ENCODE measurements around the gene ATP6V0A4. TPM values are rescaled to one million over a fixed set of nuclear protein-coding genes. Genes with fewer than 3 reads are reported as not detected.

ATP6V0A4 gene
- polyA plus RNA-seq, 2 donors, result 1.3 to 4.4 TPM

DNA sequence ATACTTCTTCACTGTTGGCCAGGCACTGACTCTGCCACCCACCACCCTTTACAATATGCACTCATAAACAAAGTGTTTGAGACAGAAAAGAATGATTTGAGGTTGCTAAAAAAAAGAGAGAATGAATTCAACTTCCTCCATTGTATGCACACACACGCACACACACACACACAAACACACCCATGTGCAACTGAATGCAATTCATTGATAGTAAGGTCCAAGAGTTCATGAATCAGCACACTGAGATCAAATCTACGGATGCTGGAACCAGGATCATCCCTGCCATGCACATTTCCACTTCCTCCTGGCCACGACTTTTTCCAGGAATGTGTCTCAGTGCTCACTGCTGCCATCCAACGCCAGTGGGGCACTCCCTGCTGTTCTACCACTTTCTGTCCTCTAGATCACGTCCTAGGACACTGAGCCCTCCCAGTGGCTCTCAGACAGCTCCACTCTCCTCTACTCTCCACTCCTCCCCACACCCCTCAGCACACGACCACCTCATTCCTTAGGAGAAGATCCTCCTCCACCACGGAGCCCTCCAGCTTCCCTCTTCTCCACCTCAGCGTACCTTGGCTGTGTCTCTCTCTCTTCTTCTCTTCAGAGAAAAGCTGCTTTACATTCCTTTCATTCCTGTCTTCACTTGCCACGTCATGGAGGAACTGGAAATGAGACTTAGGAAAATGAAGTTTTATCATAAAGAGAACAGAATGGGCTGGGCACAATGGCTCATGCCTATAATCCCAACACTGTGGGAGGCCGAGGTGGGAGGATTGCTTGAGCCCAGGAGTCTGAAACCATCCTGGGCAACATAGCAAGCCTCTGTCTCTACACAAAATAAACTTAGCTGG, 12.2 kb downstream of the ATP6V0A4 start:
- no peaks in the 10 kb centered on the region for H3K4me1 ChIP-seq (ENCODE audit: control insufficient read depth in 2 of 2, insufficient read depth in 2 of 2, low read length in 1 of 2)
- H3K27ac ChIP-seq (ENCODE audit: low read depth in 2 of 2, low read length in 1 of 2), result no peak overlapping the region
- H3K27me3 ChIP-seq (ENCODE audit: control insufficient read depth in 1 of 2, insufficient read depth in 2 of 2, low read length in 2 of 2), result no peaks in the 10 kb centered on the region
- 51 to 52% methylated on average over 10 of the region's 10 CpGs for WGBS, 2 donors
- no peaks in the 10 kb centered on the region for H3K36me3 ChIP-seq (ENCODE audit: control insufficient read depth in 2 of 2, insufficient read depth in 2 of 2, low read length in 1 of 2)
- peaks cover 0 to 2% of the 10 kb centered on the region in 2 donors for H3K9me3 ChIP-seq (ENCODE audit: control insufficient read depth in 2 of 2, insufficient read depth in 1 of 2, low read depth in 1 of 2, low read length in 1 of 2)
- no peak overlapping the region for H3K4me3 ChIP-seq (ENCODE audit: low read depth in 1 of 2, low read length in 2 of 2)

DNA sequence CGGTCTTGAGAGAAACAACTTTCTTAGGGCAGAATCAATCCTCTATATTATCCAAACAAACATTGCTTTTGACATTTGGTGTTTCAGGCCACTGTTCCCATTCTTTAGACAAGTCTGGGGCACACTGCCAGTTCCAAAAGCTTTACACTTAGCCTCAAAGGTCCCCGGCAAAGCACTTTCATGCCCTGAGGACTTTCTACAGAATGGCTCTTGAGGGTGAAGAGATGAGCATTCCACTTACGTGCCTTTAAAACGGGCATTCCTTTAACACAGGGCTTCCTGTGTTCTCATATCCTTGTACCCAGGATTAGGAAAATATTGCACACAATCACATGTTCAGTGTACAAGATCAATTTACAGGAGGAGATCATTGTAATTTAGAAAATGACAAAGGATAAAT, 13.3 kb downstream of the ATP6V0A4 start:
- Histone ChIP-seq H3K27ac (ENCODE audit: low read depth in 2 of 2, low read length in 1 of 2) (no peak overlapping the region), H3K36me3 (ENCODE audit: control insufficient read depth in 2 of 2, insufficient read depth in 2 of 2, low read length in 1 of 2) (no peaks in the 10 kb centered on the region), H3K4me1 (ENCODE audit: control insufficient read depth in 2 of 2, insufficient read depth in 2 of 2, low read length in 1 of 2) (no peaks in the 10 kb centered on the region), H3K4me3 (ENCODE audit: low read depth in 1 of 2, low read length in 2 of 2) (no peak overlapping the region), H3K27me3 (ENCODE audit: control insufficient read depth in 1 of 2, insufficient read depth in 2 of 2, low read length in 2 of 2) (no peaks in the 10 kb centered on the region), H3K9me3 (ENCODE audit: control insufficient read depth in 2 of 2, insufficient read depth in 1 of 2, low read depth in 1 of 2, low read length in 1 of 2) (peaks cover 0 to 2% of the 10 kb centered on the region in 2 donors)
- 24 to 48% methylated on average over 4 of the region's 4 CpGs for WGBS, 2 donors

DNA sequence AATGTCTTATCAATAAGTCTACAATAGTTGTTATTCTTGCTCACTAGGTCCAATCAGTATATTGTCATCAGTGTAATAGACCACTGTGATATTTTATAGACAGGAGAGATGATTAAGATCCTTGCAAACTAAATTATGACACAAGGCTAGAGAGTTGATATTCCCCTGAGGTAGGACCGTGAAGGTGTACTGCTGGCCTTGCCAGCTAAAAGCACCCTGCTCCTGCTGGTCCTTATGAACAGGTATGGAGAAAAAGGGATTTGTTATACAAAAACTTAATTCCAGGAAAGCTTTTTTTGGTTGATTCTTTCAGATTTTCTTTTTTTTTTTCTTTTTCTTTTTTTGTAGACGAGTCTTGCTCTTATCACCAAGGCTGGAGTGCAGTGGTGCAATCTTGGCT, 17.0 kb downstream of the ATP6V0A4 start:
- Histone ChIP-seq H3K36me3 (ENCODE audit: control insufficient read depth in 2 of 2, insufficient read depth in 2 of 2, low read length in 1 of 2) (no peaks in the 10 kb centered on the region), H3K27me3 (ENCODE audit: control insufficient read depth in 1 of 2, insufficient read depth in 2 of 2, low read length in 2 of 2) (no peaks in the 10 kb centered on the region), H3K4me3 (ENCODE audit: low read depth in 1 of 2, low read length in 2 of 2) (no peak overlapping the region), H3K4me1 (ENCODE audit: control insufficient read depth in 2 of 2, insufficient read depth in 2 of 2, low read length in 1 of 2) (no peaks in the 10 kb centered on the region), H3K9me3 (ENCODE audit: control insufficient read depth in 2 of 2, insufficient read depth in 1 of 2, low read depth in 1 of 2, low read length in 1 of 2) (peaks cover 0 to 2% of the 10 kb centered on the region in 2 donors), H3K27ac (ENCODE audit: low read depth in 2 of 2, low read length in 1 of 2) (no peak overlapping the region)
- 88 to 92% methylated on average over 2 of the region's 2 CpGs for WGBS, 2 donors

DNA sequence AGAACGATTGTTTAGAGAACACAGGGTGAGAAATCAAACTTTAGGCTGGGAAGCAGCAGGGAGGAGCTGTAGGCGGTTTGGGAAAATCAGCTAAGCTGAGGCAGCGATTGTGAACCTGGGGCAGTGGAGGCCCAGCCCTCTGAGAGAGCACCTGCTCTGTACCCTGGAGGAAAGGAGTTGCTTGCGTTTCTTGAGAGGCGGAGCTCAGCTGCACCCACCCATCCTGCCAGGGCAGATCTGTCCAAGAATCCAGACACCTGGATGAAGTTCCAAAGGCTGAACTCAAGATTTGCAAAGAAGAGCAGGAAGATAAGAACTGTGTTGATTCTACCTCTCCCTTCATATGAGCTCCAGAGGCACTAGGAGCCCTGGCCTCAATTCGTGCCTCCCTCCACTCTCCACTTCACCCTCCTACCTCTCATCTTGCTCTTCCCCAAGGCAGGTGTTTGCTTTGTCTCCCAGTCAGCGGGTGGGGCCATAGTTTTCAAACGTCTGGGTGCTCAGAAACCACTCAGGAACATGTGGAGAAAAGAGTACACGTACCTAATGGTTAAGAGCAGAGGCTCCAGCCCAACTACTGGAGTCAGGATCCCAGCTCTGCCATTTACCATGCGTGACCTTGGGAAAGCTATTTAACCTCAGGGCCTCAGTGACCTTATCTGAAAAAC, 21.7 kb downstream of the ATP6V0A4 start:
- H3K36me3 ChIP-seq (ENCODE audit: control insufficient read depth in 2 of 2, insufficient read depth in 2 of 2, low read length in 1 of 2), result no peaks in the 10 kb centered on the region
- no peaks in the 10 kb centered on the region for H3K27me3 ChIP-seq (ENCODE audit: control insufficient read depth in 1 of 2, insufficient read depth in 2 of 2, low read length in 2 of 2)
- 48 to 60% methylated on average over 10 of the region's 10 CpGs for WGBS, 2 donors
- H3K4me1 ChIP-seq (ENCODE audit: control insufficient read depth in 2 of 2, insufficient read depth in 2 of 2, low read length in 1 of 2), result no peaks in the 10 kb centered on the region
- H3K4me3 ChIP-seq (ENCODE audit: low read depth in 1 of 2, low read length in 2 of 2), result no peak overlapping the region
- H3K27ac ChIP-seq (ENCODE audit: low read depth in 2 of 2, low read length in 1 of 2), result no peak overlapping the region
- peaks cover 0 to 2% of the 10 kb centered on the region in 2 donors for H3K9me3 ChIP-seq (ENCODE audit: control insufficient read depth in 2 of 2, insufficient read depth in 1 of 2, low read depth in 1 of 2, low read length in 1 of 2)

DNA sequence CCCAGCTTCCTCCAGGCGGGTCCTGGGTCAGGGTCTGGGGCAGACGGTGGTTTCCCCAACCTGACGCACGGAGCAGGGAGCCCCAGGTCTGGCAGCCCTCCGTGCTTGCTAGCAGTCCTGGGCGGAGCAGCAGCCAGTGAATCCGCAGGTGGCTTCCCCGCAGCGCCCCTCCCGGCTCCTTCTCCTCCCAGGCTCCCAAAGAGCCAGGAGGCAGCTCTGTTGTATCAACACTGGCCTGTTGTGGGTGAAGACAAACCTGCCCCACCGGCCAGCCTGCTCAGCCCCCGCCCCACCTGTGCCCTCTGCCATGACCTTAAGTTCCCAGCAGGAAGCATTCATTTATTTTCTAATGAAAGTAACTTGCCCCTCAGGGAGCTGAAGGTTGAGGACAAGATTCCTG, 24.2 kb downstream of the ATP6V0A4 start:
- Histone ChIP-seq H3K4me1 (ENCODE audit: control insufficient read depth in 2 of 2, insufficient read depth in 2 of 2, low read length in 1 of 2) (no peaks in the 10 kb centered on the region), H3K36me3 (ENCODE audit: control insufficient read depth in 2 of 2, insufficient read depth in 2 of 2, low read length in 1 of 2) (no peaks in the 10 kb centered on the region), H3K27me3 (ENCODE audit: control insufficient read depth in 1 of 2, insufficient read depth in 2 of 2, low read length in 2 of 2) (no peaks in the 10 kb centered on the region), H3K4me3 (ENCODE audit: low read depth in 1 of 2, low read length in 2 of 2) (no peak overlapping the region), H3K27ac (ENCODE audit: low read depth in 2 of 2, low read length in 1 of 2) (no peak overlapping the region), H3K9me3 (ENCODE audit: control insufficient read depth in 2 of 2, insufficient read depth in 1 of 2, low read depth in 1 of 2, low read length in 1 of 2) (peaks cover 0 to 2% of the 10 kb centered on the region in 2 donors)
- 44 to 64% methylated on average over 12 of the region's 12 CpGs for WGBS, 2 donors

DNA sequence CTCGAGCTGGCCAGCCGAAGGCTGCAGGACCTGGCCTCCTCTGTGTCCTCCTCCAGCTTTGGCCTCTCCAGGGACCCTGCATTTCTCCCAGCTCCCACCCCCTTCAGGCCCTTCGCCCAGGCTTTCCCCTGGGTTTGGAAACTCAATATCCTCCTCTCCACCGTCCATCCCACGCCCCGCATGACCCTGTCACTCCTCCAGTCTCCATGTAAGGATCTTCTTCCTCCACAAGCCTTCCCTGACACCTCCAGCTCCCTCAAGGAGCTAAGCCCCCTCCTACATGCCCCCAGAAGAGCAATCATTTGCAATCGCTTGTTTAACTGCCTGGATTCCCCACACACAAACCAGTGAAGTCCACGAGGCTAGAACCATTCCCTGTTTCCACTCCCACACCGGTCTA, 24.8 kb downstream of the ATP6V0A4 start:
- peak overlapping the region in 1 of 2 donors; percentile 30 for H3K4me3 ChIP-seq (ENCODE audit: low read depth in 1 of 2, low read length in 2 of 2)
- H3K4me1 ChIP-seq (ENCODE audit: control insufficient read depth in 2 of 2, insufficient read depth in 2 of 2, low read length in 1 of 2), result no peaks in the 10 kb centered on the region
- H3K27ac ChIP-seq (ENCODE audit: low read depth in 2 of 2, low read length in 1 of 2), result no peak overlapping the region
- WGBS, 2 donors, result 79 to 84% methylated on average over 9 of the region's 9 CpGs
- H3K36me3 ChIP-seq (ENCODE audit: control insufficient read depth in 2 of 2, insufficient read depth in 2 of 2, low read length in 1 of 2), result no peaks in the 10 kb centered on the region
- peaks cover 0 to 2% of the 10 kb centered on the region in 2 donors for H3K9me3 ChIP-seq (ENCODE audit: control insufficient read depth in 2 of 2, insufficient read depth in 1 of 2, low read depth in 1 of 2, low read length in 1 of 2)
- H3K27me3 ChIP-seq (ENCODE audit: control insufficient read depth in 1 of 2, insufficient read depth in 2 of 2, low read length in 2 of 2), result no peaks in the 10 kb centered on the region

DNA sequence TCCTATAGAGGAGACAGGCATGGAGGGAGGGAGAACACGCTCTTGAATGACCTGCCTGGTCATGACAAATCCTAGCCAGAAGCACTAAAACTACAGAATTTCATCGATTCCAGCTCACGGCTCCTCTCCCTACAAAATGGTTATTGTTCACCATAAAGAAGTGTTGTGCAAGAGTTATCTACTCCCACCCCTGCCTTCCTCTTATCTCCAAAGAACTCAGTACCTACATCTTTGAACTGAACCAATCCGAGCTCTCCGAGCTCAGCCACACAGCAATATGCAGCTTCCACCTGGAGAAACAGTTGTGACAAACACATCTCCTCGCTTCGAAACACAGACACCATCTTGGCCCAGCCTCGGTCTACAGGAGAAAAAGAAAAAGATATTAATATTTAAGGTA, 27.1 kb downstream of the ATP6V0A4 start:
- WGBS, 2 donors, result 89% methylated on average over 8 of the region's 8 CpGs
- H3K27ac ChIP-seq (ENCODE audit: low read depth in 2 of 2, low read length in 1 of 2), result no peak overlapping the region
- no peaks in the 10 kb centered on the region for H3K27me3 ChIP-seq (ENCODE audit: control insufficient read depth in 1 of 2, insufficient read depth in 2 of 2, low read length in 2 of 2)
- no peaks in the 10 kb centered on the region for H3K36me3 ChIP-seq (ENCODE audit: control insufficient read depth in 2 of 2, insufficient read depth in 2 of 2, low read length in 1 of 2)
- H3K4me3 ChIP-seq (ENCODE audit: low read depth in 1 of 2, low read length in 2 of 2), result no peak overlapping the region
- H3K4me1 ChIP-seq (ENCODE audit: control insufficient read depth in 2 of 2, insufficient read depth in 2 of 2, low read length in 1 of 2), result no peaks in the 10 kb centered on the region
- peaks cover 0 to 2% of the 10 kb centered on the region in 2 donors for H3K9me3 ChIP-seq (ENCODE audit: control insufficient read depth in 2 of 2, insufficient read depth in 1 of 2, low read depth in 1 of 2, low read length in 1 of 2)

DNA sequence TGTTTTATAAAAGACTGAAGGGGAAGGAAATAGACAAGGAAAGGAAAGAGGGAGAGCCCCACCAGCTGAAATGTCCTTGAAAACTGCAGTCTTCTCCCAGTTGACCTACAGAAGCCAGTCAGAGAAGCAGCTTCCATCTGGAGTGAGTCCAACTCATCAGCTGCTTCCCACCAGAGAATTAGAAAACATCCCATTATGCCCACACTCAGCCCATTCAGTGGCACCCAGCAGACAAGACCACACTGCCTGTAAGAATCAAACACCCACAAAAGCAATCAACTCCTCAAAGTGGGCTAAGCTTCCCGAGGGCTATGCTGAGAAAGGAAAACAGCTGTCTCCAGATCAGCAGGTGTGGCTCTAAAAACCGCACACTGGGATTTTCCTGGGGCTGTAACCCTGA, 29.8 kb downstream of the ATP6V0A4 start:
- Histone ChIP-seq H3K27me3 (ENCODE audit: control insufficient read depth in 1 of 2, insufficient read depth in 2 of 2, low read length in 2 of 2) (no peaks in the 10 kb centered on the region), H3K9me3 (ENCODE audit: control insufficient read depth in 2 of 2, insufficient read depth in 1 of 2, low read depth in 1 of 2, low read length in 1 of 2) (no peaks in the 10 kb centered on the region), H3K4me1 (ENCODE audit: control insufficient read depth in 2 of 2, insufficient read depth in 2 of 2, low read length in 1 of 2) (no peaks in the 10 kb centered on the region), H3K36me3 (ENCODE audit: control insufficient read depth in 2 of 2, insufficient read depth in 2 of 2, low read length in 1 of 2) (no peaks in the 10 kb centered on the region), H3K27ac (ENCODE audit: low read depth in 2 of 2, low read length in 1 of 2) (no peak overlapping the region), H3K4me3 (ENCODE audit: low read depth in 1 of 2, low read length in 2 of 2) (no peak overlapping the region)
- 46 to 62% methylated on average over 2 of the region's 2 CpGs for WGBS, 2 donors

DNA sequence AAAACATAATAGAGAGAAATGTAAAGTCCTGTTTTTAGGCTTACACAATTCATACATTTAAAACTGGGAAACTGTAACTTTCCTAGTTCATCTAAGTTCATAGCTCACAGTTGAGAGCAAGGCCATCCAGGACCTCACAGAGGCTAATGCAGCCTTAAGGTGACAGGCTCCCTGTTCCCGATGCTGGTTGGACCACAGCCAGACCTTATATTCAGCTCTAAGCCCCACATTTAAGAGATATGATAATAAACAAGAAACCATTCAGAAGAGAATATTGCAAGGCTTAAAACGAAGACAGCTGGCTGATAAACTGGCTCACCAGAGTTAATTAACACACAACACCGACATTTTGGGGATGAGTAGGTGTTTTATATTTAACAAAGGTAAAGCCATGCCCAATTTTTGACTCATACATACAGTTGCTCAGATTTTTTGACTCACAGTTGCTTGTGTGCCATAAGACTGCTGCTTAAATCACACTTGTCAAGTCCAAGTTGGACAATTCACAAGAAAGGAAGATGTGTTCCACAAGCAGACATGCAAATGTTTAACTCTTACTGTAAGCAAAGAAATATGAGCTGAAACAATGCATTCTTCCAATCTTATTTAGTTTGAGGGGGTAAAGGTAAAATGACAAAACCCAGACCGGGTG, 41.3 kb downstream of the ATP6V0A4 start:
- Histone ChIP-seq H3K9me3 (ENCODE audit: control insufficient read depth in 2 of 2, insufficient read depth in 1 of 2, low read depth in 1 of 2, low read length in 1 of 2) (peaks cover 0 to 4% of the 10 kb centered on the region in 2 donors), H3K4me3 (ENCODE audit: low read depth in 1 of 2, low read length in 2 of 2) (no peak overlapping the region), H3K27ac (ENCODE audit: low read depth in 2 of 2, low read length in 1 of 2) (peak overlapping the region in 1 of 2 donors; percentile 71), H3K4me1 (ENCODE audit: control insufficient read depth in 2 of 2, insufficient read depth in 2 of 2, low read length in 1 of 2) (peaks cover 2 to 3% of the 10 kb centered on the region in 2 donors), H3K27me3 (ENCODE audit: control insufficient read depth in 1 of 2, insufficient read depth in 2 of 2, low read length in 2 of 2) (no peaks in the 10 kb centered on the region), H3K36me3 (ENCODE audit: control insufficient read depth in 2 of 2, insufficient read depth in 2 of 2, low read length in 1 of 2) (no peaks in the 10 kb centered on the region)
- 38 to 45% methylated on average over 4 of the region's 4 CpGs for WGBS, 2 donors

Data from esophagus (tissue), 2 donors.